Left ventricle myocardium inferior (tissue), 1 donor: Measurements from ENCODE around the gene HNRNPL. TPM values are rescaled to one million over a fixed set of nuclear protein-coding genes. Genes with fewer than 3 reads are reported as not detected.
"Not testable (repeated sequence)": the region's sequence is repeated elsewhere in the genome, so short reads cannot be mapped to it uniquely, and the experiment has no call there.

Experiments
- DNase-seq: peaks from one replicate; pipeline ENCODE4 v3.0.0-alpha.2; 2020
- H3K27ac ChIP-seq: fragments of 200-600 bp; replicated peaks from 2 replicates; pipeline ENCODE4 v1.8.0; 2021
- H3K27me3 ChIP-seq: fragments of 200-600 bp; 2 replicates; pipeline ENCODE4 v1.8.0; 2021; ENCODE audit warnings: low read depth
- H3K36me3 ChIP-seq: fragments of 200-600 bp; 2 replicates; pipeline ENCODE4 v1.8.0; 2021
- H3K4me1 ChIP-seq: fragments of 200-600 bp; 2 replicates; pipeline ENCODE4 v1.8.0; 2021
- H3K4me3 ChIP-seq: fragments of 200-600 bp; 2 replicates; pipeline ENCODE4 v1.8.0; 2021; ENCODE audit warnings: mild to moderate bottlenecking, moderate library complexity
- H3K9me3 ChIP-seq: fragments of 200-600 bp; replicated peaks from 2 replicates; pipeline ENCODE4 v1.8.0; 2021
- CTCF ChIP-seq: fragments of 200-600 bp; IDR thresholded peaks from 2 replicates; pipeline ENCODE4 v1.8.0; 2021; ENCODE audit warnings: antibody characterized with exemption, mild to moderate bottlenecking, borderline replicate concordance
- intact Hi-C: fragments of 100-400 bp; cut with micrococcal nuclease; formaldehyde crosslinking; loops from one replicate; pipeline ENCODE4 v1.11.0; 2022
- total RNA-seq: library from RNA; stranded (reverse); fragmentation: NEBNext Ultra II Directional; extraction: Animal tissue kit (Norgen Biotek cat#: 25700); gene quantifications from one replicate; pipeline ENCODE4 v1.2.1, GENCODE V29; 2021
- donor health status: DM: no; HTN: yes; CAD: no; lungs with severe emphysema.

The HNRNPL gene
- total RNA-seq, 1 donor from 2014 or later: 140 TPM

- Histone ChIP-seq H3K4me3 (no peak overlapping the region), H3K27ac (no peak overlapping the region), H3K9me3 (no peaks in the 10 kb centered on the region), H3K36me3 (peaks cover 11% of the 10 kb centered on the region), H3K27me3 (no peaks in the 10 kb centered on the region), H3K4me1 (peaks cover 3% of the 10 kb centered on the region)
- intact Hi-C loops: no loop called here
- no peak for TF ChIP-seq CTCF
- no peak for DNase-seq
Measured at GRCh38 chr19:38799104-38799503, 50.7 kb downstream of the HNRNPL start.

GRCh38 chr19:38797781-38798180 lies 52.0 kb downstream of the HNRNPL start:
- H3K27me3 ChIP-seq, DNase-seq, intact Hi-C loops, H3K4me3 ChIP-seq, H3K27ac ChIP-seq, H3K9me3 ChIP-seq: not testable (repeated sequence)
- peaks cover 14% of the 10 kb centered on the region for H3K4me1 ChIP-seq
- H3K36me3 ChIP-seq: peaks cover 11% of the 10 kb centered on the region

GRCh38 chr19:38796154-38796553 lies 53.6 kb downstream of the HNRNPL start:
- peaks cover 2% of the 10 kb centered on the region for H3K36me3 ChIP-seq
- no peak overlapping the region for H3K4me3 ChIP-seq
- no peaks in the 10 kb centered on the region for H3K27me3 ChIP-seq
- no peaks in the 10 kb centered on the region for H3K9me3 ChIP-seq
- no peak for TF ChIP-seq CTCF
- DNase-seq: no peak
- intact Hi-C loops: no loop called here
- H3K27ac ChIP-seq: no peak overlapping the region
- peaks cover 21% of the 10 kb centered on the region for H3K4me1 ChIP-seq

- TF ChIP-seq CTCF: no peak
- intact Hi-C loops: no loop called here
- no peak for DNase-seq
Measured at GRCh38 chr19:38795549-38795948, 54.2 kb downstream of the HNRNPL start.

GRCh38 chr19:38793671-38794070 lies 56.1 kb downstream of the HNRNPL start:
- TF ChIP-seq CTCF: no peak
- no peak for DNase-seq
- no peak overlapping the region for H3K27ac ChIP-seq
- no peaks in the 10 kb centered on the region for H3K9me3 ChIP-seq
- H3K27me3 ChIP-seq: no peaks in the 10 kb centered on the region
- intact Hi-C loops: no loop called here
- peaks cover 21% of the 10 kb centered on the region for H3K4me1 ChIP-seq
- no peaks in the 10 kb centered on the region for H3K36me3 ChIP-seq
- H3K4me3 ChIP-seq: no peak overlapping the region

More at GRCh38 chr19:38795549-38795948, 54.2 kb downstream of the HNRNPL start:
- Histone ChIP-seq H3K4me3 (no peak overlapping the region), H3K27me3 (no peaks in the 10 kb centered on the region), H3K27ac (no peak overlapping the region), H3K9me3 (no peaks in the 10 kb centered on the region), H3K36me3 (no peaks in the 10 kb centered on the region), H3K4me1 (peaks cover 21% of the 10 kb centered on the region)

- Histone ChIP-seq H3K9me3 (no peaks in the 10 kb centered on the region), H3K36me3 (no peaks in the 10 kb centered on the region), H3K27me3 (no peaks in the 10 kb centered on the region), H3K4me1 (peaks cover 21% of the 10 kb centered on the region), H3K4me3 (peak overlapping the region; percentile 61), H3K27ac (peak overlapping the region; percentile 58)
- no peak for DNase-seq
- intact Hi-C loops: no loop called here
- TF ChIP-seq CTCF: no peak
Measured at GRCh38 chr19:38793177-38793576, 56.6 kb downstream of the HNRNPL start.
